WTC11 (cell line): ENCODE measurements around the gene KIF14. TPM values are rescaled to one million over a fixed set of nuclear protein-coding genes. Genes with fewer than 3 reads are reported as not detected.
A peak's percentile ranks its signal among the peaks of the same experiment; 100 is the strongest.

Experiments used
- ATAC-seq: fragments of 200-7000 bp; cut with Tn5 transposase; 2 replicates; pipeline ENCODE4 v1.10.0; 2021; ENCODE audit warnings: mild to moderate bottlenecking, moderate library complexity
- CTCF ChIA-PET: fragments of 300-600 bp; sonication (Branson Sonifier 250); formaldehyde crosslinking; loops from one replicate; lab custom pipeline; 2021; ENCODE audit warnings: antibody characterized with exemption; lab: Charles Lee
- POLR2A ChIA-PET: fragments of 350-600 bp; sonication (Branson Sonifier 250); formaldehyde crosslinking; loops from one replicate; lab custom pipeline; 2021; ENCODE audit warnings: antibody characterized with exemption; lab: Charles Lee
- DNase-seq: peaks from one replicate; pipeline ENCODE4 v3.0.0; 2021; ENCODE audit warnings: low spot score
- H3K27ac Mint-ChIP-seq: 2 replicates; pipeline ENCODE4 v1.8.0; 2021; ENCODE audit warnings: mixed read lengths
- H3K27me3 Mint-ChIP-seq: 2 replicates; pipeline ENCODE4 v1.8.0; 2021; ENCODE audit warnings: low read depth, mild to moderate bottlenecking, moderate library complexity, mixed read lengths
- H3K36me3 Mint-ChIP-seq: 2 replicates; pipeline ENCODE4 v1.8.0; 2021; ENCODE audit warnings: mixed read lengths
- H3K4me1 Mint-ChIP-seq: 2 replicates; pipeline ENCODE4 v1.8.0; 2022; ENCODE audit warnings: mixed read lengths
- H3K4me3 Mint-ChIP-seq: 2 replicates; pipeline ENCODE4 v1.8.0; 2021; ENCODE audit warnings: mild to moderate bottlenecking, moderate library complexity, mixed read lengths
- H3K9me3 Mint-ChIP-seq: 2 replicates; pipeline ENCODE4 v1.8.0; 2021; ENCODE audit warnings: mixed read lengths
- CBFB ChIP-seq: sonication (generic); formaldehyde crosslinking; IDR thresholded peaks from 2 replicates; pipeline ENCODE4 v1.8.1; 2022; ENCODE audit warnings: mild to moderate bottlenecking, low read depth, missing genetic modification reagents
- CREM ChIP-seq: sonication (generic); formaldehyde crosslinking; IDR thresholded peaks from 2 replicates; pipeline ENCODE4 v1.8.1; 2022; ENCODE audit warnings: mild to moderate bottlenecking, missing genetic modification reagents, moderate library complexity
- EMX1 ChIP-seq: fragments of 250-450 bp; sonication (Bioruptor Pico); IDR thresholded peaks from 2 replicates; pipeline ENCODE4 v1.8.0; 2021; ENCODE audit warnings: mild to moderate bottlenecking
- ESRRA ChIP-seq: sonication (generic); formaldehyde crosslinking; IDR thresholded peaks from 2 replicates; pipeline ENCODE4 v1.8.1; 2022; ENCODE audit warnings: mild to moderate bottlenecking, missing genetic modification reagents, borderline replicate concordance
- FOXJ3 ChIP-seq: sonication (generic); formaldehyde crosslinking; IDR thresholded peaks from 2 replicates; pipeline ENCODE4 v1.9.0; 2021; ENCODE audit warnings: missing genetic modification reagents, mild to moderate bottlenecking, borderline replicate concordance
- NR1H2 ChIP-seq: sonication (generic); formaldehyde crosslinking; IDR thresholded peaks from 2 replicates; pipeline ENCODE4 v1.9.0; 2021; ENCODE audit warnings: mild to moderate bottlenecking, moderate library complexity, missing genetic modification reagents
- NR3C1 ChIP-seq: sonication (generic); formaldehyde crosslinking; conservative IDR thresholded peaks from 2 replicates; pipeline ENCODE4 v1.8.1; 2023; ENCODE audit warnings: low read depth, mild to moderate bottlenecking, missing genetic modification reagents
- PRRX2 ChIP-seq: fragments of 250-450 bp; sonication (Bioruptor Pico); IDR thresholded peaks from 2 replicates; pipeline ENCODE4 v1.8.0; 2021; ENCODE audit warnings: mild to moderate bottlenecking
- RELA ChIP-seq: sonication (generic); formaldehyde crosslinking; IDR thresholded peaks from 2 replicates; pipeline ENCODE4 v1.8.1; 2022; ENCODE audit warnings: missing genetic modification reagents, mild to moderate bottlenecking, borderline replicate concordance
- SOX15 ChIP-seq: fragments of 250-450 bp; sonication (Bioruptor Pico); IDR thresholded peaks from 2 replicates; pipeline ENCODE4 v1.9.0; 2021; ENCODE audit warnings: mild to moderate bottlenecking
- SP1 ChIP-seq: sonication (generic); formaldehyde crosslinking; conservative IDR thresholded peaks from 2 replicates; pipeline ENCODE4 v1.8.1; 2022; ENCODE audit warnings: missing genetic modification reagents
- TEAD4 ChIP-seq: sonication (generic); formaldehyde crosslinking; IDR thresholded peaks from 2 replicates; pipeline ENCODE4 v1.8.0; 2022; ENCODE audit warnings: mild to moderate bottlenecking, missing genetic modification reagents
- ZNF396 ChIP-seq: fragments of 250-450 bp; sonication (Bioruptor Pico); IDR thresholded peaks from 2 replicates; pipeline ENCODE4 v1.8.0; 2021; ENCODE audit warnings: mild to moderate bottlenecking, moderate library complexity, borderline replicate concordance
- total RNA-seq: library from RNA; stranded (reverse); gene quantifications from 3 replicates; pipeline ENCODE4 v1.2.3, GENCODE V29; 2021
- TF ChIP-seq, protein P1 (sequence below): sonication (generic); formaldehyde crosslinking; IDR thresholded peaks from 2 replicates; pipeline ENCODE4 v1.8.0; 2023; ENCODE audit warnings: mild to moderate bottlenecking, missing genetic modification reagents
- TF ChIP-seq, protein P2 (sequence below): fragments of 250-450 bp; sonication (Bioruptor Pico); IDR thresholded peaks from 2 replicates; pipeline ENCODE4 v1.8.0; 2021; ENCODE audit warnings: mild to moderate bottlenecking
- TF ChIP-seq, protein P3 (sequence below): fragments of 250-450 bp; sonication (Bioruptor Pico); IDR thresholded peaks from 2 replicates; pipeline ENCODE4 v1.9.0; 2021; ENCODE audit warnings: mild to moderate bottlenecking
- TF ChIP-seq, protein P4 (sequence below): sonication (generic); formaldehyde crosslinking; IDR thresholded peaks from 2 replicates; pipeline ENCODE4 v1.8.0; 2022; ENCODE audit warnings: missing genetic modification reagents
- TF ChIP-seq, protein P5 (sequence below): sonication (generic); formaldehyde crosslinking; conservative IDR thresholded peaks from 2 replicates; pipeline ENCODE4 v1.8.1; 2023; ENCODE audit warnings: mild to moderate bottlenecking, low read depth, missing genetic modification reagents, moderate library complexity
- TF ChIP-seq, protein P6 (sequence below): sonication (generic); formaldehyde crosslinking; IDR thresholded peaks from 2 replicates; pipeline ENCODE4 v1.8.1; 2023; ENCODE audit warnings: mild to moderate bottlenecking, missing genetic modification reagents
- TF ChIP-seq, protein P7 (sequence below): sonication (generic); formaldehyde crosslinking; IDR thresholded peaks from 2 replicates; pipeline ENCODE4 v1.8.0; 2022; ENCODE audit warnings: mild to moderate bottlenecking, missing genetic modification reagents

Gene KIF14
- total RNA-seq, 1 experiment from 2014 or later, result 24.4 TPM

DNA sequence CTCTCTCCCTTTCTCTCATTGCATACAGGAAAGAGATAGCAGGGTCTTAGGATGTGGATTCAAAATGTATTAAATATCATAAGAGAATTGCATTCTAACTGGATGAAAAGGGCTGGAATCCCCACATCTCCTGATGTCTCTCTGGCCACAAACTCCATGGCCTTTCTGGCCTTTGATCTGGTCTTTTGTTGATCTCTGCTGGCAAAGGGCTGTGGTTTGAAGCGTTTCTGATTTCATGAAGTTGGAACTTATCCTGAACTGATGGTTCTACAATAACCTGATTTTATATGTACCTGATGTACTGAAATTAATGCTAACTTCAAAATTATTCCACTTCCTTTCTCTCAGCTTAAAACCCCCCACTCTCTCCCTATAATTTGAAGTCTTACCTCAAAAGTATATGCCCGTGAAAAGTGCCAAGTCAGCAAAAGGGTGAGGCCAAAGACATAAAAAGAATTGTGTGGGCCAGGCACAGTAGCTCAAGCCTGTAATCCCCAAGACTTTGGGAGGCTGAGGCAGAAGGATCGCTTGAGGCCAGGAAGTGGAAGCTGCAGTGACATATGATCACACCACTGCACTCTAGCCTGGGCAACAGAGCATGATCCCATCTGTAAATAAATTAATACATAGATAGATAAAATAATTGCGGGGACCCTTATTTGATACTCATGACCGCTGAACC, 6.4 kb upstream of the KIF14 start (continued):
- TF ChIP-seq, protein P1, sequence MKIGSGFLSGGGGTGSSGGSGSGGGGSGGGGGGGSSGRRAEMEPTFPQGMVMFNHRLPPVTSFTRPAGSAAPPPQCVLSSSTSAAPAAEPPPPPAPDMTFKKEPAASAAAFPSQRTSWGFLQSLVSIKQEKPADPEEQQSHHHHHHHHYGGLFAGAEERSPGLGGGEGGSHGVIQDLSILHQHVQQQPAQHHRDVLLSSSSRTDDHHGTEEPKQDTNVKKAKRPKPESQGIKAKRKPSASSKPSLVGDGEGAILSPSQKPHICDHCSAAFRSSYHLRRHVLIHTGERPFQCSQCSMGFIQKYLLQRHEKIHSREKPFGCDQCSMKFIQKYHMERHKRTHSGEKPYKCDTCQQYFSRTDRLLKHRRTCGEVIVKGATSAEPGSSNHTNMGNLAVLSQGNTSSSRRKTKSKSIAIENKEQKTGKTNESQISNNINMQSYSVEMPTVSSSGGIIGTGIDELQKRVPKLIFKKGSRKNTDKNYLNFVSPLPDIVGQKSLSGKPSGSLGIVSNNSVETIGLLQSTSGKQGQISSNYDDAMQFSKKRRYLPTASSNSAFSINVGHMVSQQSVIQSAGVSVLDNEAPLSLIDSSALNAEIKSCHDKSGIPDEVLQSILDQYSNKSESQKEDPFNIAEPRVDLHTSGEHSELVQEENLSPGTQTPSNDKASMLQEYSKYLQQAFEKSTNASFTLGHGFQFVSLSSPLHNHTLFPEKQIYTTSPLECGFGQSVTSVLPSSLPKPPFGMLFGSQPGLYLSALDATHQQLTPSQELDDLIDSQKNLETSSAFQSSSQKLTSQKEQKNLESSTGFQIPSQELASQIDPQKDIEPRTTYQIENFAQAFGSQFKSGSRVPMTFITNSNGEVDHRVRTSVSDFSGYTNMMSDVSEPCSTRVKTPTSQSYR, result no peak
- TF ChIP-seq RELA, result no peak
- TF ChIP-seq ZNF396, result no peak
- TF ChIP-seq, protein P2, sequence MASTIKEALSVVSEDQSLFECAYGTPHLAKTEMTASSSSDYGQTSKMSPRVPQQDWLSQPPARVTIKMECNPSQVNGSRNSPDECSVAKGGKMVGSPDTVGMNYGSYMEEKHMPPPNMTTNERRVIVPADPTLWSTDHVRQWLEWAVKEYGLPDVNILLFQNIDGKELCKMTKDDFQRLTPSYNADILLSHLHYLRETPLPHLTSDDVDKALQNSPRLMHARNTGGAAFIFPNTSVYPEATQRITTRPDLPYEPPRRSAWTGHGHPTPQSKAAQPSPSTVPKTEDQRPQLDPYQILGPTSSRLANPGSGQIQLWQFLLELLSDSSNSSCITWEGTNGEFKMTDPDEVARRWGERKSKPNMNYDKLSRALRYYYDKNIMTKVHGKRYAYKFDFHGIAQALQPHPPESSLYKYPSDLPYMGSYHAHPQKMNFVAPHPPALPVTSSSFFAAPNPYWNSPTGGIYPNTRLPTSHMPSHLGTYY (CRISPR knock-in tag), result no peak
- TF ChIP-seq, protein P3, sequence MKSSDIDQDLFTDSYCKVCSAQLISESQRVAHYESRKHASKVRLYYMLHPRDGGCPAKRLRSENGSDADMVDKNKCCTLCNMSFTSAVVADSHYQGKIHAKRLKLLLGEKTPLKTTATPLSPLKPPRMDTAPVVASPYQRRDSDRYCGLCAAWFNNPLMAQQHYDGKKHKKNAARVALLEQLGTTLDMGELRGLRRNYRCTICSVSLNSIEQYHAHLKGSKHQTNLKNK (CRISPR knock-in tag), result no peak
- TF ChIP-seq CREM, result no peak
- no peak for TF ChIP-seq SOX15

DNA sequence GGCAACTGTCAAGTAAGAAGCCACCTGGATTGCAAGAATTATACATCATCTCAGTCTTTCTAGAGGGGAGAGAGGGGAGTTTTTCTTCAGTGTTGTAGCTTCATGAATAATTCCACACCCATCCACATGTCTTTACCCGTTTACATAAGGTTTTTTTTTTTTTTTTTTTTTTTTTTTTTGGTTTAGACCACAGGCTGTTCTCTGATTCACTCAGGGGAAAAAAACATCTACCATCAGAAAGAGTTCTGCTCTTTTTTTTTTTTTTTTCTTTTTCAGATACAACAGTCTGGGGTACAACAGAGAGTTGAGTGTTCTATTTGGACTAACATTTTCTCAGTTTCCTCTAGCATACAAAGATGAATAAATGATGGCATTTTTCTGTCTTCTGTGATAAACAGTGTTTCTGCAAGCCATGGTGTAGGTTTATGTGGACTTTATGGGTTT, 4.9 kb upstream of the KIF14 start:
- POLR2A ChIA-PET, result no interaction called here
- Mint-ChIP-seq H3K27ac (0 out of 2 replicates have a peak overlapping the region, but pooled peaks have one; percentile 9), H3K36me3 (no peaks in the 10 kb centered on the region), H3K27me3 (no peaks in the 10 kb centered on the region), H3K4me3 (no peak overlapping the region), H3K9me3 (no peaks in the 10 kb centered on the region), H3K4me1 (peaks cover 20% of the 10 kb centered on the region)
- TF ChIP-seq CBFB (CRISPR knock-in tag) (no peak), EMX1 (CRISPR knock-in tag) (no peak), NR1H2 (CRISPR knock-in tag) (no peak)
- TF ChIP-seq, protein P4, sequence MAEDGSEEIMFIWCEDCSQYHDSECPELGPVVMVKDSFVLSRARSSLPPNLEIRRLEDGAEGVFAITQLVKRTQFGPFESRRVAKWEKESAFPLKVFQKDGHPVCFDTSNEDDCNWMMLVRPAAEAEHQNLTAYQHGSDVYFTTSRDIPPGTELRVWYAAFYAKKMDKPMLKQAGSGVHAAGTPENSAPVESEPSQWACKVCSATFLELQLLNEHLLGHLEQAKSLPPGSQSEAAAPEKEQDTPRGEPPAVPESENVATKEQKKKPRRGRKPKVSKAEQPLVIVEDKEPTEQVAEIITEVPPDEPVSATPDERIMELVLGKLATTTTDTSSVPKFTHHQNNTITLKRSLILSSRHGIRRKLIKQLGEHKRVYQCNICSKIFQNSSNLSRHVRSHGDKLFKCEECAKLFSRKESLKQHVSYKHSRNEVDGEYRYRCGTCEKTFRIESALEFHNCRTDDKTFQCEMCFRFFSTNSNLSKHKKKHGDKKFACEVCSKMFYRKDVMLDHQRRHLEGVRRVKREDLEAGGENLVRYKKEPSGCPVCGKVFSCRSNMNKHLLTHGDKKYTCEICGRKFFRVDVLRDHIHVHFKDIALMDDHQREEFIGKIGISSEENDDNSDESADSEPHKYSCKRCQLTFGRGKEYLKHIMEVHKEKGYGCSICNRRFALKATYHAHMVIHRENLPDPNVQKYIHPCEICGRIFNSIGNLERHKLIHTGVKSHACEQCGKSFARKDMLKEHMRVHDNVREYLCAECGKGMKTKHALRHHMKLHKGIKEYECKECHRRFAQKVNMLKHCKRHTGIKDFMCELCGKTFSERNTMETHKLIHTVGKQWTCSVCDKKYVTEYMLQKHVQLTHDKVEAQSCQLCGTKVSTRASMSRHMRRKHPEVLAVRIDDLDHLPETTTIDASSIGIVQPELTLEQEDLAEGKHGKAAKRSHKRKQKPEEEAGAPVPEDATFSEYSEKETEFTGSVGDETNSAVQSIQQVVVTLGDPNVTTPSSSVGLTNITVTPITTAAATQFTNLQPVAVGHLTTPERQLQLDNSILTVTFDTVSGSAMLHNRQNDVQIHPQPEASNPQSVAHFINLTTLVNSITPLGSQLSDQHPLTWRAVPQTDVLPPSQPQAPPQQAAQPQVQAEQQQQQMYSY (CRISPR knock-in tag), result no peak
- ATAC-seq (no peak), DNase-seq (no peak)
- CTCF ChIA-PET, result interaction anchor here (0.6 to 5.1 kb wide), 4 partner anchors 28 to 177 kb away, joined by 3 to 40 read pairs (median 4); partner anchors contain the start of gene DDX59

DNA sequence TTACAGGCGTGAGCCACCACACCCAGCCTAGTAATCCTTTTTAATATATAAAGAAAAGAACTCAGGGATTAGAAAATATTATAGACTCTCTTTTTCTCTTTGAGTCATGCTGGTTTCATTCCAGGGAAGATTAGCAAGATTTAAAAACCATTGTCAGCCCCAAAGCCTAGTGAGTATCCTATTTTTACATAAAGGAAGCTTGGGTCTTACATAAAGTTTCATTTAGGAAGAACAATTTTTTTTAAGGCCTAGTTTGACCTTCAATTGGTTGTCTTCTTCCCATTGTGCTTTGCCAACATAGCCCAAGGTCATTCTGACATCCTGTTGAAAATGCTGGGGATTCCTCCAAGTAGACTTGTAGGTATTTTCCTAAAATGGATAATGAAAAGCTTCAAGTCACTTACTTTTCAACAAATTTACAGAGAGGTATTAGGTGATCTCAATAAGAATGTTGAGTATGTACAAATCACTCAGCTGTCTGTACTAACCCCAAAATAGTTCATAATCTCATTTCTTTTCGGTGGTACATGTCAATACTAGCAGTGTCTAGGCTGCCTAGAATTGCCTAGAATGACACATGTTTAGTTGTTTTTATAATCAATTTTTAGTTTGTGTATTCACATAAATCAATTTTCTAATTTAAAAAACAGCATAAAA, 4.3 kb upstream of the KIF14 start:
- CTCF ChIA-PET, result interaction anchor here (0.6 to 5.1 kb wide), 4 partner anchors 28 to 178 kb away, joined by 3 to 40 read pairs (median 4); partner anchors contain the start of gene DDX59
- no peaks in the 10 kb centered on the region; the same call in 1 of the 2 replicates for H3K36me3 Mint-ChIP-seq
- no peak overlapping the region; the same call in 1 of the 2 replicates for H3K27ac Mint-ChIP-seq
- no peak for ATAC-seq
- H3K4me3 Mint-ChIP-seq, result no peak overlapping the region
- POLR2A ChIA-PET, result no interaction called here
- no peak for DNase-seq
- H3K27me3 Mint-ChIP-seq, result no peaks in the 10 kb centered on the region
- TF ChIP-seq SP1 (CRISPR knock-in tag) (no peak), FOXJ3 (CRISPR knock-in tag) (no peak), ESRRA (CRISPR knock-in tag) (no peak), PRRX2 (CRISPR knock-in tag) (no peak), CBFB (CRISPR knock-in tag) (no peak), TEAD4 (CRISPR knock-in tag) (no peak), NR3C1 (CRISPR knock-in tag) (no peak)
- TF ChIP-seq, protein P5, sequence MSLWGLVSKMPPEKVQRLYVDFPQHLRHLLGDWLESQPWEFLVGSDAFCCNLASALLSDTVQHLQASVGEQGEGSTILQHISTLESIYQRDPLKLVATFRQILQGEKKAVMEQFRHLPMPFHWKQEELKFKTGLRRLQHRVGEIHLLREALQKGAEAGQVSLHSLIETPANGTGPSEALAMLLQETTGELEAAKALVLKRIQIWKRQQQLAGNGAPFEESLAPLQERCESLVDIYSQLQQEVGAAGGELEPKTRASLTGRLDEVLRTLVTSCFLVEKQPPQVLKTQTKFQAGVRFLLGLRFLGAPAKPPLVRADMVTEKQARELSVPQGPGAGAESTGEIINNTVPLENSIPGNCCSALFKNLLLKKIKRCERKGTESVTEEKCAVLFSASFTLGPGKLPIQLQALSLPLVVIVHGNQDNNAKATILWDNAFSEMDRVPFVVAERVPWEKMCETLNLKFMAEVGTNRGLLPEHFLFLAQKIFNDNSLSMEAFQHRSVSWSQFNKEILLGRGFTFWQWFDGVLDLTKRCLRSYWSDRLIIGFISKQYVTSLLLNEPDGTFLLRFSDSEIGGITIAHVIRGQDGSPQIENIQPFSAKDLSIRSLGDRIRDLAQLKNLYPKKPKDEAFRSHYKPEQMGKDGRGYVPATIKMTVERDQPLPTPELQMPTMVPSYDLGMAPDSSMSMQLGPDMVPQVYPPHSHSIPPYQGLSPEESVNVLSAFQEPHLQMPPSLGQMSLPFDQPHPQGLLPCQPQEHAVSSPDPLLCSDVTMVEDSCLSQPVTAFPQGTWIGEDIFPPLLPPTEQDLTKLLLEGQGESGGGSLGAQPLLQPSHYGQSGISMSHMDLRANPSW (CRISPR knock-in tag), result no peak
- TF ChIP-seq, protein P6, sequence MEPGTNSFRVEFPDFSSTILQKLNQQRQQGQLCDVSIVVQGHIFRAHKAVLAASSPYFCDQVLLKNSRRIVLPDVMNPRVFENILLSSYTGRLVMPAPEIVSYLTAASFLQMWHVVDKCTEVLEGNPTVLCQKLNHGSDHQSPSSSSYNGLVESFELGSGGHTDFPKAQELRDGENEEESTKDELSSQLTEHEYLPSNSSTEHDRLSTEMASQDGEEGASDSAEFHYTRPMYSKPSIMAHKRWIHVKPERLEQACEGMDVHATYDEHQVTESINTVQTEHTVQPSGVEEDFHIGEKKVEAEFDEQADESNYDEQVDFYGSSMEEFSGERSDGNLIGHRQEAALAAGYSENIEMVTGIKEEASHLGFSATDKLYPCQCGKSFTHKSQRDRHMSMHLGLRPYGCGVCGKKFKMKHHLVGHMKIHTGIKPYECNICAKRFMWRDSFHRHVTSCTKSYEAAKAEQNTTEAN (CRISPR knock-in tag), result no peak
- TF ChIP-seq, protein P7, sequence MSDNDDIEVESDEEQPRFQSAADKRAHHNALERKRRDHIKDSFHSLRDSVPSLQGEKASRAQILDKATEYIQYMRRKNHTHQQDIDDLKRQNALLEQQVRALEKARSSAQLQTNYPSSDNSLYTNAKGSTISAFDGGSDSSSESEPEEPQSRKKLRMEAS (CRISPR knock-in tag), result no peak
- peaks cover 19% of the 10 kb centered on the region for H3K4me1 Mint-ChIP-seq
- no peaks in the 10 kb centered on the region for H3K9me3 Mint-ChIP-seq
